ENCODE measurements around the gene CLCF1. TPM values are rescaled to one million over a fixed set of nuclear protein-coding genes. Genes with fewer than 3 reads are reported as not detected.

The CLCF1 gene
- polyA plus RNA-seq, 1 of the 3 experiments (the other 2 are of a cell fraction) = 27.0 TPM

GRCh38 chr11:67357831-67358670, 15.3 kb downstream of the CLCF1 start:
- Histone ChIP-seq H2AFZ (ENCODE audit: low read depth) (no peak overlapping the region), H3K4me1 (ENCODE audit: control insufficient read depth in 1 of 2, insufficient read depth in 2 of 2, low read depth in 1 of 2, low read length in 1 of 2) (peaks cover 17 to 45% of the 10 kb centered on the region in 2 experiments; a peak in 3 of 4 replicates), H3K9me3 (no peaks in the 10 kb centered on the region), H4K20me1 (ENCODE audit: insufficient read depth) (0 out of 2 replicates have a peak, but pooled peaks cover 4% of the 10 kb centered on the region), H3K4me2 (peak overlapping the region; percentile 43), H3K36me3 (replicated peaks in 1 of 2; ENCODE audit: control insufficient read depth in 1 of 2, insufficient read depth in 2 of 2, low read length in 1 of 2) (peaks cover 0 to 8% of the 10 kb centered on the region in 2 experiments), H3F3A (replicated peaks; ENCODE audit: insufficient read depth) (peaks cover 32% of the 10 kb centered on the region), H3K9me2 (no peaks in the 10 kb centered on the region), H3K4me3 (ENCODE audit: low read depth in 2 of 2, low read length in 1 of 2) (no peak overlapping the region), H3K27ac (ENCODE audit: low read depth in 2 of 2, low read length in 1 of 2) (peak overlapping the region in 1 of 2 experiments; percentile 99; a peak in 2 of 4 replicates), H3K27me3 (ENCODE audit: insufficient read depth) (no peaks in the 10 kb centered on the region), H3K79me2 (ENCODE audit: insufficient read depth) (peaks cover 7% of the 10 kb centered on the region), H3K9ac (no peak overlapping the region)
- TF ChIP-seq GATA2 (CRISPR knock-in tag; IDR thresholded peaks at IDR 0.05) (no peak), REST (IDR thresholded peaks at IDR 0.05; ENCODE audit: low read depth, low read length) (no peak), FOSL2 (IDR thresholded peaks at IDR 0.05; ENCODE audit: borderline replicate concordance, low read depth) (peak; percentile 55; the same call in 1 of the 2 replicates), NRF1 (IDR thresholded peaks at IDR 0.05; ENCODE audit: low read depth, low read length) (no peak), NFIC (IDR thresholded peaks at IDR 0.05; ENCODE audit: borderline replicate concordance) (peak; percentile 3; the same call in 1 of the 2 replicates), SIN3A (IDR thresholded peaks at IDR 0.05; ENCODE audit: borderline replicate concordance, low read depth, low read length) (no peak), JUND (IDR thresholded peaks at IDR 0.05) (peak; percentile 40; the same call in 1 of the 2 replicates), TCF12 (IDR thresholded peaks at IDR 0.05) (peak; percentile 47; the same call in 1 of the 2 replicates), EZH2phosphoT487 (IDR thresholded peaks at IDR 0.05; ENCODE audit: borderline replicate concordance, low read depth) (no peak), RXRA (IDR thresholded peaks at IDR 0.05; ENCODE audit: borderline replicate concordance, low read depth) (no peak), RAD21 (IDR thresholded peaks at IDR 0.05; ENCODE audit: low read length) (no peak)
- TF ChIP-seq, protein P1, sequence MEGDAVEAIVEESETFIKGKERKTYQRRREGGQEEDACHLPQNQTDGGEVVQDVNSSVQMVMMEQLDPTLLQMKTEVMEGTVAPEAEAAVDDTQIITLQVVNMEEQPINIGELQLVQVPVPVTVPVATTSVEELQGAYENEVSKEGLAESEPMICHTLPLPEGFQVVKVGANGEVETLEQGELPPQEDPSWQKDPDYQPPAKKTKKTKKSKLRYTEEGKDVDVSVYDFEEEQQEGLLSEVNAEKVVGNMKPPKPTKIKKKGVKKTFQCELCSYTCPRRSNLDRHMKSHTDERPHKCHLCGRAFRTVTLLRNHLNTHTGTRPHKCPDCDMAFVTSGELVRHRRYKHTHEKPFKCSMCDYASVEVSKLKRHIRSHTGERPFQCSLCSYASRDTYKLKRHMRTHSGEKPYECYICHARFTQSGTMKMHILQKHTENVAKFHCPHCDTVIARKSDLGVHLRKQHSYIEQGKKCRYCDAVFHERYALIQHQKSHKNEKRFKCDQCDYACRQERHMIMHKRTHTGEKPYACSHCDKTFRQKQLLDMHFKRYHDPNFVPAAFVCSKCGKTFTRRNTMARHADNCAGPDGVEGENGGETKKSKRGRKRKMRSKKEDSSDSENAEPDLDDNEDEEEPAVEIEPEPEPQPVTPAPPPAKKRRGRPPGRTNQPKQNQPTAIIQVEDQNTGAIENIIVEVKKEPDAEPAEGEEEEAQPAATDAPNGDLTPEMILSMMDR (IDR thresholded peaks at IDR 0.05) = no peak
- CTCF ChIA-PET = interaction anchor here (0.8 to 20.0 kb wide), 9 partner anchors 7 to 78 kb away, joined by 3 to 955 read pairs (median 7); partner anchors contain the start of gene CLCF1
- peak; percentile 17 for DNase-seq
- WGBS (ENCODE audit: low lambda C conversion rate) = 80% methylated on average over 12 of the region's 12 CpGs
- POLR2A ChIA-PET = interaction anchor here (1.1 kb wide), 1 partner anchor 15 kb away, joined by 5 read pairs; no protein-coding TSS in a partner anchor
